Neural progenitor cell (in vitro differentiated cells): ENCODE measurements around the gene AKAP6. TPM values are rescaled to one million over a fixed set of nuclear protein-coding genes. Genes with fewer than 3 reads are reported as not detected.

ENCODE experiments used
- DNase-seq: peaks from one replicate; pipeline ENCODE4 v3.0.0-alpha.2; 2016; ENCODE audit warnings: low spot score
- H2AFZ ChIP-seq: fragments of 200-600 bp; sonication (generic); replicated peaks from 2 replicates; pipeline ENCODE4 v1.6.1; 2016; ENCODE audit warnings: antibody characterized with exemption
- H3F3A ChIP-seq: fragments of 200-600 bp; sonication (generic); 2 replicates; pipeline ENCODE4 v1.6.1; 2016; ENCODE audit warnings: antibody characterized with exemption, low read depth
- H3K27ac ChIP-seq: fragments of 200-600 bp; sonication (generic); 2 replicates; pipeline ENCODE4 v1.5.1; 2016; ENCODE audit warnings: mild to moderate bottlenecking
- H3K27me3 ChIP-seq: fragments of 200-600 bp; sonication (generic); 2 replicates; pipeline ENCODE4 v1.6.1; 2016; ENCODE audit warnings: mild to moderate bottlenecking, moderate library complexity
- H3K36me3 ChIP-seq: fragments of 200-600 bp; sonication (generic); 2 replicates; pipeline ENCODE4 v1.5.1; 2016
- H3K4me1 ChIP-seq: fragments of 200-600 bp; sonication (generic); 2 replicates; pipeline ENCODE4 v1.6.1; 2016; ENCODE audit warnings: mixed run types
- H3K4me2 ChIP-seq: fragments of 200-600 bp; sonication (generic); 2 replicates; pipeline ENCODE4 v1.6.1; 2016
- H3K4me3 ChIP-seq: fragments of 200-600 bp; sonication (generic); 2 replicates; pipeline ENCODE4 v1.5.1; 2016
- H3K79me2 ChIP-seq: fragments of 200-600 bp; sonication (generic); 2 replicates; pipeline ENCODE4 v1.6.1; 2016; ENCODE audit warnings: low read depth
- H3K9ac ChIP-seq: fragments of 200-600 bp; sonication (generic); 2 replicates; pipeline ENCODE4 v1.6.1; 2016
- H3K9me3 ChIP-seq: fragments of 200-600 bp; sonication (generic); 2 replicates; pipeline ENCODE4 v1.5.1; 2016; ENCODE audit warnings: low read depth
- H4K20me1 ChIP-seq: fragments of 200-600 bp; sonication (generic); 2 replicates; pipeline ENCODE4 v1.6.1; 2016; ENCODE audit warnings: low read depth
- H3K27ac Mint-ChIP-seq: 3 replicates; pipeline ENCODE4 v1.8.0; 2021; ENCODE audit warnings: mixed read lengths
- H3K27me3 Mint-ChIP-seq: 2 replicates; pipeline ENCODE4 v1.8.0; 2022; ENCODE audit warnings: low read depth, mild to moderate bottlenecking, inconsistent platforms, moderate library complexity, mixed read lengths; ENCODE audit not compliant: insufficient read depth
- H3K36me3 Mint-ChIP-seq: 3 replicates; pipeline ENCODE4 v1.8.0; 2021; ENCODE audit warnings: mixed read lengths
- H3K4me1 Mint-ChIP-seq: 3 replicates; pipeline ENCODE4 v1.8.0; 2021; ENCODE audit warnings: mixed read lengths
- H3K4me3 Mint-ChIP-seq: 3 replicates; pipeline ENCODE4 v1.8.0; 2021; ENCODE audit warnings: mild to moderate bottlenecking, moderate library complexity, mixed read lengths
- H3K9me3 Mint-ChIP-seq: 3 replicates; pipeline ENCODE4 v1.8.0; 2020; ENCODE audit warnings: mixed read lengths
- EZH2 ChIP-seq: fragments of 200-600 bp; sonication (generic); IDR thresholded peaks from 2 replicates; pipeline ENCODE4 v1.6.1; 2017; ENCODE audit warnings: antibody characterized with exemption, mild to moderate bottlenecking, moderate library complexity
- EZH2phosphoT487 ChIP-seq: fragments of 200-600 bp; sonication (generic); IDR thresholded peaks from 2 replicates; pipeline ENCODE4 v1.6.1; 2017; ENCODE audit warnings: antibody characterized with exemption
- total RNA-seq: library from RNA; depleted of rRNA; stranded (reverse); fragments of >200 nt; gene quantifications from 2 replicates; pipeline ENCODE4 v1.2.3, GENCODE V29; 2015; ENCODE audit warnings: low replicate concordance
- TF ChIP-seq, protein P1 (sequence below): fragments of 200-600 bp; sonication (generic); IDR thresholded peaks from 2 replicates; pipeline ENCODE4 v1.5.1; 2017; ENCODE audit warnings: antibody characterized with exemption, mild to moderate bottlenecking

AKAP6 gene
- total RNA-seq, 1 donor from 2014 or later: 3.7 TPM

DNA sequence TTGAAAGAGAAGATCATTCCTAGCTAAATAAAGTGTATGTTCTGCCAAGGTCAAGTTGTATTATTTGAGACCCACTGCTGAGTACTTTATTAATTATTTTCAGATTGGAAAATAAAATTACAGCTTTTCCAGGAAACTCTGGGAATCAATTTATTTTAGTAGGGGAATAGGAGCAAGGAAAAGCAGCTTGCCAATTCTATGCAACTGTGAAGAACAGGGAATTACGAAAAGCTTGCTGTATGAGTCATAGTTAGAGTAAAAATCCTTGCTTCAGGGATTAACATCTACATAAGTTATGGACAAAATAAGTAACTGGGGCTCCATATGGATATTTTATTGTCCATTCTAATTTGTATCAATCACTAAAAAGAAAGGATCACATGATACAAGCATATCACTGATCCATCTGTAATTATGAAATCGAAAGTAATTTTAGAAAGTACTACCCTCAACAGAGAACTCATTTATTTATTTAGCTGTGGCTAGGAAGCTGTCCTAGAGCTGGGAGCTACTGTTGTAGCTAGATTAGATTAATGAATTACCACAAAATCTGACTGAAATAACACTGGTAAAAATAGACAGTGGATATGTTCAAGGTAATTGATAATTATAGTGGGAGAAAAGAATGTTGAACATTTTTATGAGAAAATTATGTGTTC, 306.1 kb downstream of the AKAP6 start:
- H3K27me3 ChIP-seq: no peaks in the 10 kb centered on the region
- no peaks in the 10 kb centered on the region for H4K20me1 ChIP-seq
- no peaks in the 10 kb centered on the region for H3K27me3 Mint-ChIP-seq
- peaks cover 17% of the 10 kb centered on the region for H3K4me1 ChIP-seq
- H3K4me3 Mint-ChIP-seq: no peak overlapping the region
- TF ChIP-seq, protein P1, sequence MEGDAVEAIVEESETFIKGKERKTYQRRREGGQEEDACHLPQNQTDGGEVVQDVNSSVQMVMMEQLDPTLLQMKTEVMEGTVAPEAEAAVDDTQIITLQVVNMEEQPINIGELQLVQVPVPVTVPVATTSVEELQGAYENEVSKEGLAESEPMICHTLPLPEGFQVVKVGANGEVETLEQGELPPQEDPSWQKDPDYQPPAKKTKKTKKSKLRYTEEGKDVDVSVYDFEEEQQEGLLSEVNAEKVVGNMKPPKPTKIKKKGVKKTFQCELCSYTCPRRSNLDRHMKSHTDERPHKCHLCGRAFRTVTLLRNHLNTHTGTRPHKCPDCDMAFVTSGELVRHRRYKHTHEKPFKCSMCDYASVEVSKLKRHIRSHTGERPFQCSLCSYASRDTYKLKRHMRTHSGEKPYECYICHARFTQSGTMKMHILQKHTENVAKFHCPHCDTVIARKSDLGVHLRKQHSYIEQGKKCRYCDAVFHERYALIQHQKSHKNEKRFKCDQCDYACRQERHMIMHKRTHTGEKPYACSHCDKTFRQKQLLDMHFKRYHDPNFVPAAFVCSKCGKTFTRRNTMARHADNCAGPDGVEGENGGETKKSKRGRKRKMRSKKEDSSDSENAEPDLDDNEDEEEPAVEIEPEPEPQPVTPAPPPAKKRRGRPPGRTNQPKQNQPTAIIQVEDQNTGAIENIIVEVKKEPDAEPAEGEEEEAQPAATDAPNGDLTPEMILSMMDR: no peak
- TF ChIP-seq EZH2phosphoT487: no peak
- TF ChIP-seq EZH2: no peak
- no peaks in the 10 kb centered on the region for H3F3A ChIP-seq
- no peak for DNase-seq
- H3K9me3 ChIP-seq: no peaks in the 10 kb centered on the region
- H3K79me2 ChIP-seq: no peaks in the 10 kb centered on the region
- H3K4me1 Mint-ChIP-seq: peaks cover 26% of the 10 kb centered on the region
- no peak overlapping the region for H3K9ac ChIP-seq
- H3K27ac ChIP-seq: no peak overlapping the region
- no peak overlapping the region for H3K4me3 ChIP-seq
- H2AFZ ChIP-seq: no peak overlapping the region
- no peaks in the 10 kb centered on the region for H3K9me3 Mint-ChIP-seq
- no peak overlapping the region for H3K4me2 ChIP-seq
- H3K36me3 ChIP-seq: no peaks in the 10 kb centered on the region
- H3K27ac Mint-ChIP-seq: no peak overlapping the region
- H3K36me3 Mint-ChIP-seq: no peaks in the 10 kb centered on the region

DNA sequence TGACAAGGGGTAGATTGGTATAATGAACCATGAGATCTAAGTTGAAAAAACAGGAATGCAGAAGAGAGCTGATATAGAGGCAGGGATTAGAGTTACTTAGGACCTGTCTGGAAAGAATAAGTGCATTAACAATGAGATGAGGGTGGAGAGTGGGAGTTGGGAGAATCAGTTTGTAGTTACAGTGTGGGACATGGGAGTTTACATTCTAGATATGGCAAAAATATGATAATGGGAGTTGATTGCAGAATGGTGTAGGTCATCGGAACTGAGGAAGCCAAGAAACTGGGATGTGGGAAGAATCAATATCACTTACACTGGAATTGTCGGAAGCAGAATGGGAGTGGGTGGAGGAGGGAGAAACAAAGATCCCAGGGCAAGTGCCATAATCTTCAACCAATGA, 308.5 kb downstream of the AKAP6 start:
- Histone ChIP-seq H2AFZ (no peak overlapping the region), H3K9ac (no peak overlapping the region), H3K4me3 (no peak overlapping the region), H3K9me3 (no peaks in the 10 kb centered on the region), H3K27ac (no peak overlapping the region), H3K27me3 (no peaks in the 10 kb centered on the region), H3K4me2 (no peak overlapping the region), H3K36me3 (no peaks in the 10 kb centered on the region), H3K79me2 (no peaks in the 10 kb centered on the region), H3K4me1 (peaks cover 16% of the 10 kb centered on the region), H4K20me1 (no peaks in the 10 kb centered on the region), H3F3A (no peaks in the 10 kb centered on the region)
- Mint-ChIP-seq H3K27ac (no peak overlapping the region), H3K9me3 (no peaks in the 10 kb centered on the region), H3K4me3 (no peak overlapping the region), H3K27me3 (no peaks in the 10 kb centered on the region), H3K4me1 (peaks cover 22% of the 10 kb centered on the region), H3K36me3 (no peaks in the 10 kb centered on the region)
- TF ChIP-seq, protein P1: no peak
- TF ChIP-seq EZH2phosphoT487 (no peak), EZH2 (no peak)
- no peak for DNase-seq

DNA sequence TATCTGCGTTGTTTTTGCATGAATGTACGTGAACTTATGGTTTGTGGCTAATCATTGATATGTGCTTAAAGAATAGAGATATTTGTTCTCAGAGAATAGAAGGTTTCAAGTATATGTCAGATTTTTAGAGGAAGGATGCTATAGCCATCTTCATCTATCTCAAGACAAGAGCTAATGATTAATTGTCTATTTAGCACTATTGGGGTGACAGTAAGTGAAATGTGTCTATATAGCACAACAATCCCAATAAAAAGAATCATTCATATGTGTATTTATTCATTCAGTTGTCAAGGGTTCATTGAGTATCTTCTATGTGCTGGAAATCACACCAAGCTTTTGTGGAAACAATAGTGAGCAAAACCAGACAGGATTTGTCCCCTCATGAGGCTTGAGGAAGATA, 310.1 kb downstream of the AKAP6 start:
- Mint-ChIP-seq H3K4me3 (no peak overlapping the region), H3K27ac (no peak overlapping the region), H3K9me3 (no peaks in the 10 kb centered on the region), H3K36me3 (no peaks in the 10 kb centered on the region), H3K27me3 (no peaks in the 10 kb centered on the region), H3K4me1 (peaks cover 10% of the 10 kb centered on the region)
- Histone ChIP-seq H3K27ac (no peak overlapping the region), H3K79me2 (no peaks in the 10 kb centered on the region), H3K9ac (no peak overlapping the region), H3K27me3 (no peaks in the 10 kb centered on the region), H3K9me3 (no peaks in the 10 kb centered on the region), H4K20me1 (no peaks in the 10 kb centered on the region), H3F3A (no peaks in the 10 kb centered on the region), H3K4me2 (no peak overlapping the region), H3K36me3 (no peaks in the 10 kb centered on the region), H2AFZ (no peak overlapping the region), H3K4me1 (peaks cover 5% of the 10 kb centered on the region), H3K4me3 (no peak overlapping the region)
- no peak for DNase-seq
- no peak for TF ChIP-seq EZH2phosphoT487
- TF ChIP-seq EZH2: no peak
- TF ChIP-seq, protein P1: no peak
